Esophagus muscularis mucosa (tissue), 4 donors: ENCODE results near the gene ACAA2. TPM values are rescaled to one million over a fixed set of nuclear protein-coding genes. Genes with fewer than 3 reads are reported as not detected.
A peak's percentile ranks its signal among the peaks of the same experiment; 100 is the strongest.

Experiments used
- DNase-seq: peaks from one replicate; pipeline ENCODE4 v3.0.0-alpha.2; 2017; ENCODE audit errors: extremely low spot score
- H3K27ac ChIP-seq, 4 donors: fragments of 200-600 bp; sonication (generic); replicated peaks in 1 of 4; 1 replicate in 3 of 4; 2 replicates in 1 of 4; pipeline ENCODE4 v1.5.1; 2016 to 2019; ENCODE audit warnings: mild to moderate bottlenecking in 1 of 4
- H3K27me3 ChIP-seq, 4 donors: fragments of 200-600 bp; sonication (generic); one replicate each; pipeline versions ENCODE4 v1.5.1 to v1.6.0; 2016 to 2019
- H3K36me3 ChIP-seq, 4 donors: fragments of 200-600 bp; sonication (generic); one replicate each; pipeline ENCODE4 v1.5.1; 2016 to 2019
- H3K4me1 ChIP-seq, 4 donors: fragments of 200-600 bp; sonication (generic); one replicate each; pipeline ENCODE4 v1.5.1; 2016 to 2019
- H3K4me3 ChIP-seq, 4 donors: fragments of 200-600 bp; sonication (generic); 1 replicate in 2 of 4; 2 replicates in 2 of 4; pipeline ENCODE4 v1.5.1; 2016 to 2019; ENCODE audit warnings: mild to moderate bottlenecking in 4 of 4, moderate library complexity in 1 of 4
- H3K9me3 ChIP-seq, 4 donors: fragments of 200-600 bp; sonication (generic); 1 replicate in 3 of 4; 2 replicates in 1 of 4; pipeline ENCODE4 v1.5.1; 2016 to 2019
- CTCF ChIP-seq, 3 experiments: fragments of 200-600 bp in 2 of 3; fragments of 450-650 bp in 1 of 3; sonication (generic) in 2 of 3; IDR thresholded peaks; one replicate each; pipeline ENCODE4 v1.5.1; 2017 to 2019; ENCODE audit warnings: antibody characterized with exemption in 3 of 3, mild to moderate bottlenecking in 2 of 3, moderate library complexity in 1 of 3
- EP300 ChIP-seq: sonication (generic); formaldehyde crosslinking; IDR thresholded peaks from one replicate; pipeline ENCODE4 v1.6.1; 2017; ENCODE audit warnings: antibody characterized with exemption
- POLR2A ChIP-seq: fragments of 450-650 bp; IDR thresholded peaks from one replicate; pipeline ENCODE4 v1.6.1; 2017; ENCODE audit warnings: antibody characterized with exemption, moderate library complexity, mild to moderate bottlenecking, low read depth
- POLR2AphosphoS5 ChIP-seq, 2 donors: sonication (generic); formaldehyde crosslinking; IDR thresholded peaks; one replicate each; pipeline ENCODE4 v1.6.1; 2017; ENCODE audit warnings: antibody characterized with exemption in 2 of 2
- WGBS: methylation state at CpG from one replicate; pipeline ENCODE4 v1.1.5; 2018; 5-methylcytosine and 5-hydroxymethylcytosine counted together
- intact Hi-C: fragments of 100-400 bp; cut with DNase I; formaldehyde crosslinking; loops from one replicate; pipeline ENCODE4 v1.15.1; 2023
- total RNA-seq, 4 donors: library from RNA; depleted of rRNA; stranded (reverse); fragments of >200 nt; gene quantifications; one replicate each; pipeline versions ENCODE4 v1.1.0 to v1.2.1, GENCODE V29; 2016

ACAA2 gene
- total RNA-seq, 4 donors from 2014 or later, result 46.9 to 101 (median 73.9) TPM

DNA sequence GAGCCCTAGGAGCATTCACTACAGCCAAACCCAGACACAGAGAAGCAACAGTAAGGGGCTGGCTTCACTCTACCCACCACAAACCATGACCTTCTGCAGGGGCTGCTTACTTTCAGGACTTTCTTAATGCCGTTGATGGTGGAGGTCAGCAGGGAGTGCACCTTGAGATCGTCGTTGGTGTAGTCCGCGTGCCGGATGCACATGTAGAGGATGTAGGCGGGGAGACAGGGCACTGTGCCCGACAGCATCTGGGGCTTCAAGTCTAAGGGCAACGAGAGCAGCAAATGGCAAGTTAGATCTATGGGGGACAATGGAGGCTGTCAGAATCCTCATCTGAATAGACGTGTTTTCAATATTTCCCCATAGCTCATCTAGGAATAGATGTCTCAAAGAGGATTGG, 29.8 kb upstream of the ACAA2 start:
- Histone ChIP-seq H3K27me3 (peaks cover 0 to 30% (median 0%) of the 10 kb centered on the region in 4 donors), H3K4me1 (peaks cover 0 to 14% (median 13%) of the 10 kb centered on the region in 4 donors), H3K9me3 (no peaks in the 10 kb centered on the region), H3K27ac (no peak overlapping the region), H3K36me3 (no peaks in the 10 kb centered on the region), H3K4me3 (no peak overlapping the region)
- WGBS, result 85% methylated on average over 10 of the region's 10 CpGs
- intact Hi-C loops, result no loop called here
- no peak for DNase-seq
- TF ChIP-seq POLR2AphosphoS5 (IDR thresholded peaks at IDR 0.05) (no peak), CTCF (IDR thresholded peaks at IDR 0.05) (no peak), POLR2A (no peak), EP300 (no peak)

DNA sequence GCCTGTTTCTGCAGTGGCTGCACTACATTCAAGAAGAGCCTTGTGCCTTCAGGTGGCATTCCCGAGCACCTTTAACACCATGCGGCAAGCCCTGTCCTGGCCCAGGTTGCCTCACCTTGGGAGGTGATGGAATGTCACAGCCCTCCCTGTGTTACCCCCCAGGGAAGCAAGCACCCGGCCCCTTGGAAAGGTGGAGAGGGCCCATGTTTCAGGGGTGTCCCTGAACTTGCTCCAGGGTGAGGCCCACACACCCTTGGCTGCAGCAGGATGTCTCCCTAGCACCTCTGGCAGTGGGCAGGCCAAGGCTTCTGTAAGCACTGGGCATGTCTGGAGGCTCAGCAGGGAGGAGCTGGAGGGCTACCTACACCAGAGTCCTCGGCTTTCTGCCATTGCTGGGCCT, 29.3 kb upstream of the ACAA2 start:
- intact Hi-C loops, result no loop called here
- DNase-seq, result no peak
- no peak for TF ChIP-seq EP300
- TF ChIP-seq POLR2AphosphoS5 (IDR thresholded peaks at IDR 0.05), result no peak
- TF ChIP-seq CTCF (IDR thresholded peaks at IDR 0.05), result no peak
- no peak for TF ChIP-seq POLR2A
- WGBS, result 100% methylated on average over 2 of the region's 4 CpGs
- H3K4me1 ChIP-seq, result peaks cover 0 to 14% (median 13%) of the 10 kb centered on the region in 4 donors
- no peak overlapping the region for H3K27ac ChIP-seq
- H3K27me3 ChIP-seq, result peaks cover 0 to 25% (median 0%) of the 10 kb centered on the region in 4 donors
- H3K36me3 ChIP-seq, result no peaks in the 10 kb centered on the region
- H3K4me3 ChIP-seq, result no peak overlapping the region
- H3K9me3 ChIP-seq, result no peaks in the 10 kb centered on the region

- Histone ChIP-seq H3K4me1 (peaks cover 0 to 12% (median 11%) of the 10 kb centered on the region in 4 donors), H3K27me3 (peaks cover 0 to 14% (median 0%) of the 10 kb centered on the region in 4 donors), H3K27ac (no peak overlapping the region), H3K4me3 (no peak overlapping the region), H3K36me3 (no peaks in the 10 kb centered on the region), H3K9me3 (no peaks in the 10 kb centered on the region)
- no peak for DNase-seq
- intact Hi-C loops, result no loop called here
- no peak for TF ChIP-seq POLR2A
- no peak for TF ChIP-seq CTCF (IDR thresholded peaks at IDR 0.05)
- TF ChIP-seq POLR2AphosphoS5 (IDR thresholded peaks at IDR 0.05), result no peak
- no peak for TF ChIP-seq EP300
- 84% methylated on average over 12 of the region's 12 CpGs for WGBS
Observed at GRCh38 chr18:49841236-49842217, 28.2 kb upstream of the ACAA2 start.

DNA sequence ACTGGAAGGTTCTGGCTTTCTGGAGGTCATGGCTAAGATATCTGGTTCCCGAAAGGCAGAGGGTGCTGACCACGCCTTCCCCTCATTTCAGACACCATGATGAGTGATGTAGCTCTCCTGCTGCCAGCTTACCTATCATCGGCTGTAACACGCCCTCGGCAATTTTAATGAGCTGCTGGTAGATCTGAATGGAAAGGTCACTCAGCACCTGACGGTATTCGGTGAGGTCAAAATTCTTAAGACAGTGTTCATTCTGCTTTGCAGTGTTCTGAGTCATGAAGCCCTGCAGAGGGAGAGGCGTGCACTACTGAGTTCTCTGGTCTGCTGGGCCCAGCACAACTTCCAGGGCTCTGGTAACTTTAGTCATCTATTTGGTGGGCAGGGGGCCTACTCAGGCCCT, 25.7 kb upstream of the ACAA2 start:
- no peaks in the 10 kb centered on the region for H3K9me3 ChIP-seq
- WGBS, result 92% methylated on average over 8 of the region's 8 CpGs
- intact Hi-C loops, result no loop called here

More for the DNA sequence above, 25.7 kb upstream of the ACAA2 start:
- H3K36me3 ChIP-seq, result no peaks in the 10 kb centered on the region
- no peak overlapping the region for H3K27ac ChIP-seq
- TF ChIP-seq EP300, result no peak
- TF ChIP-seq POLR2AphosphoS5 (IDR thresholded peaks at IDR 0.05), result no peak
- no peak for TF ChIP-seq POLR2A
- TF ChIP-seq CTCF (IDR thresholded peaks at IDR 0.05), result no peak
- no peak overlapping the region for H3K4me3 ChIP-seq
- peak; percentile 79 for DNase-seq
- no peaks in the 10 kb centered on the region for H3K27me3 ChIP-seq
- H3K4me1 ChIP-seq, result no peaks in the 10 kb centered on the region
